HepG2 (cell line): ENCODE data around the gene CTNNA2. TPM values are rescaled to one million over a fixed set of nuclear protein-coding genes. Genes with fewer than 3 reads are reported as not detected.

ENCODE experiments used
- ATAC-seq: fragments of 200-7000 bp; cut with Tn5 transposase; 3 replicates; pipeline ENCODE4 v1.9.1; 2020; ENCODE audit warnings: mild to moderate bottlenecking, moderate library complexity
- BruUV-seq: library from RNA; stranded (reverse); fragments of 400-500 nt; replicated peaks from 2 replicates; lab custom pipeline; 2021; lab: Mats Ljungman, UMichigan
- CTCF ChIA-PET: fragments of 300-600 bp; formaldehyde crosslinking; extraction: SDS; loops from one replicate; lab custom pipeline; 2021; ENCODE audit warnings: low total read pairs, inconsistent platforms, low intra/inter-chr PET ratio; lab: Yijun Ruan, JAX
- POLR2A ChIA-PET: fragments of 350-600 bp; sonication (Branson Sonifier 250); formaldehyde crosslinking; loops from one replicate; lab custom pipeline; 2020; ENCODE audit warnings: antibody characterized with exemption, inconsistent platforms; lab: Yijun Ruan, JAX
- DNase-seq: peaks from one replicate; pipeline ENCODE4 v3.0.0-alpha.2; 2015; ENCODE audit warnings: low spot score
- FAIRE-seq: peaks from 3 replicates; lab custom pipeline; 2011; peaks lifted over from hg19 to GRCh38; lab: Jason Lieb, UNC
- H2AFZ ChIP-seq: one replicate; pipeline ENCODE4 v1.6.1; 2011; ENCODE audit warnings: low read length, inconsistent platforms
- H3K27ac ChIP-seq: fragments of 300-600 bp; 3 replicates; pipeline ENCODE4 v1.8.0; 2011; ENCODE audit warnings: mixed run types, mild to moderate bottlenecking, mixed read lengths, low read length, inconsistent platforms; ENCODE audit not compliant: insufficient read depth; ENCODE audit errors: extremely low read length
- H3K27me3 ChIP-seq, 2 experiments: fragments of 200-600 bp in 1 of 2; 2 replicates in 1 of 2; 3 replicates in 1 of 2; pipeline versions ENCODE4 v1.6.0 to v1.8.0; 2011; ENCODE audit warnings: low read length in 2 of 2, mild to moderate bottlenecking in 2 of 2, moderate library complexity in 2 of 2, inconsistent platforms in 1 of 2; ENCODE audit not compliant: insufficient read depth in 2 of 2, control insufficient read depth in 1 of 2
- H3K36me3 ChIP-seq, 2 experiments: fragments of 200-600 bp in 1 of 2; replicated peaks in 1 of 2; 2 replicates in 1 of 2; 3 replicates in 1 of 2; pipeline versions ENCODE4 v1.5.1 to v1.8.0; 2011; ENCODE audit warnings: low read length in 2 of 2, inconsistent platforms in 1 of 2; ENCODE audit not compliant: insufficient read depth in 2 of 2, control insufficient read depth in 1 of 2
- H3K4me1 ChIP-seq: 2 replicates; pipeline ENCODE4 v1.5.1; 2012; ENCODE audit warnings: low read length, inconsistent platforms; ENCODE audit not compliant: insufficient read depth
- H3K4me2 ChIP-seq: 2 replicates; pipeline ENCODE4 v1.6.0; 2011; ENCODE audit warnings: low read depth, low read length, inconsistent platforms
- H3K4me3 ChIP-seq, 3 experiments: fragments of 200-600 bp in 1 of 3; sonication (generic), shearing (Covaris generic) in 1 of 3; replicated peaks in 1 of 3; 2 replicates each; pipeline ENCODE4 v1.5.1; 2011 to 2016; ENCODE audit warnings: low read length in 3 of 3, inconsistent platforms in 2 of 3, low read depth in 2 of 3, mild to moderate bottlenecking in 2 of 3, control low read depth in 1 of 3, mixed read lengths in 1 of 3; ENCODE audit not compliant: insufficient read depth in 1 of 3
- H3K79me2 ChIP-seq: one replicate; pipeline ENCODE4 v1.6.1; 2011; ENCODE audit warnings: low read length, inconsistent platforms; ENCODE audit not compliant: insufficient read depth
- H3K9ac ChIP-seq: 2 replicates; pipeline ENCODE4 v1.6.0; 2011; ENCODE audit warnings: mild to moderate bottlenecking, low read depth, low read length, inconsistent platforms; ENCODE audit not compliant: insufficient read depth
- H3K9me3 ChIP-seq: 2 replicates; pipeline ENCODE4 v1.5.1; 2012; ENCODE audit warnings: mild to moderate bottlenecking, low read length
- H4K20me1 ChIP-seq: 2 replicates; pipeline ENCODE4 v1.6.0; 2011; ENCODE audit warnings: inconsistent platforms, mild to moderate bottlenecking, low read length, moderate library complexity; ENCODE audit not compliant: insufficient read depth
- GTF3A ChIP-seq: sonication (generic); formaldehyde crosslinking; conservative IDR thresholded peaks from 2 replicates; pipeline ENCODE4 v1.4.0; 2020; ENCODE audit warnings: mild to moderate bottlenecking, missing genetic modification reagents
- HNF4A ChIP-seq: sonication (generic); formaldehyde crosslinking; IDR thresholded peaks from 2 replicates; pipeline ENCODE4 v1.4.0; 2020; ENCODE audit warnings: missing genetic modification reagents
- KDM6A ChIP-seq: IDR thresholded peaks from 2 replicates; pipeline ENCODE4 v1.6.1; 2016; ENCODE audit warnings: low read depth
- SMAD3 ChIP-seq: sonication (generic); formaldehyde crosslinking; IDR thresholded peaks from 2 replicates; pipeline ENCODE4 v1.4.0; 2020; ENCODE audit warnings: missing genetic modification reagents
- SNRNP70 ChIP-seq: fragments of 200-400 bp; formaldehyde crosslinking; IDR thresholded peaks from 2 replicates; pipeline ENCODE4 v1.6.1; 2017; ENCODE audit warnings: mild to moderate bottlenecking, low read depth, low read length, moderate library complexity
- TAF1 ChIP-seq: sonication (generic); formaldehyde crosslinking; IDR thresholded peaks from 2 replicates; pipeline ENCODE4 v1.4.0; 2020; ENCODE audit warnings: missing genetic modification reagents
- ZNF446 ChIP-seq: sonication (generic); formaldehyde crosslinking; IDR thresholded peaks from 2 replicates; pipeline ENCODE4 v1.5.0; 2020; ENCODE audit warnings: mild to moderate bottlenecking, missing genetic modification reagents
- ZNF781 ChIP-seq: sonication (generic); formaldehyde crosslinking; IDR thresholded peaks from 2 replicates; pipeline ENCODE4 v1.5.1; 2020; ENCODE audit warnings: borderline replicate concordance, mild to moderate bottlenecking, missing genetic modification reagents; ENCODE audit errors: not compliant biosample characterization
- WGBS: methylation state at CpG from one replicate; pipeline ENCODE4 v1.1.6; 2017; ENCODE audit warnings: low lambda C conversion rate; 5-methylcytosine and 5-hydroxymethylcytosine counted together
- in situ Hi-C: cut with HindIII; loops from 2 replicates; pipeline ENCODE4 v1.10.0; 2017; ENCODE audit warnings: low pct_unique_long_range_greater_than_20kb; ENCODE audit not compliant: extremely low pct_ligation_motif_present
- intact Hi-C: fragments of 100-400 bp; cut with micrococcal nuclease; formaldehyde crosslinking; loops from one replicate; pipeline ENCODE4 v1.10.0; 2022; ENCODE audit not compliant: unreplicated experiment
- polyA plus RNA-seq, 8 experiments: library from polyadenylated mRNA; depleted of rRNA in 3 of 8; stranded (reverse) in 7 of 8; unstranded in 1 of 8; fragments of >200 nt; fragmentation: Illumina TruSeq in 4 of 8; extraction: Trizol in 4 of 8; gene quantifications; 2 replicates each; pipeline versions ENCODE4 v1.2.1 to v1.2.3, GENCODE V29; 2011 to 2016; ENCODE audit warnings: low read depth in 4 of 8, missing spikeins in 1 of 8, mixed read lengths in 1 of 8; ENCODE audit not compliant: insufficient read depth in 1 of 8
- total RNA-seq, 5 experiments: library from RNA; depleted of rRNA; stranded (reverse); fragments of >200 nt; fragmentation: Illumina TruSeq; extraction: Trizol; gene quantifications; 2 replicates each; pipeline ENCODE4 v1.2.3, GENCODE V29; 2016; ENCODE audit warnings: low read depth in 1 of 5
- TF ChIP-seq, protein P1 (sequence below): sonication (generic); formaldehyde crosslinking; IDR thresholded peaks from 2 replicates; pipeline ENCODE4 v1.4.0; 2020; ENCODE audit warnings: missing genetic modification reagents, low read depth, mild to moderate bottlenecking, borderline replicate concordance
- TF ChIP-seq, protein P2 (sequence below): fragments of 450-650 bp; IDR thresholded peaks from 2 replicates; pipeline ENCODE4 v1.6.1; 2017
- TF ChIP-seq, protein P3 (sequence below): sonication (generic); formaldehyde crosslinking; IDR thresholded peaks from 2 replicates; pipeline ENCODE4 v1.5.0; 2020; ENCODE audit warnings: mild to moderate bottlenecking, missing genetic modification reagents, borderline replicate concordance

CTNNA2 gene
- total and polyA plus RNA-seq, 2 of the 13 experiments (the other 11 are each of a cell fraction or from before 2014, with no cell fraction given) = not detected

DNA sequence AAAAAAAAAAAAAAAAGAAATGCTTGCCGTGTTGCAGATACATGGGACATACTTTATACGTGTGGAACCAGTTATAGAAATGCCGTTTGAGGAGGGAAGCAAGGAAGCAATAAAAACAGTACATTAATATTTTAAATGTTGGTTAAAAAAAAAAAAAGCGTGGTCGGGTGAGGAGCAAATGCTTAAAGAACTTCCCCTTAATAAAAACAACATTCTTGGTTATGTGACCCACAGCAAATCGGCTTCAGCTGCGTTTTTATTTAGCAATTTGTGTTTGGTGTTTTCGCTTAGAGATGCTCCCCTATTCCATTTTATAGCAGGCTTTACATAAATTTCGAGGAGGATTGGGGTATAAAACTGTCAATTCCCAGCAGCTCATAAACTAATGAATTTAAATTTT is 568.1 kb downstream of the CTNNA2 start:
- H3K79me2 ChIP-seq = no peaks in the 10 kb centered on the region
- no TSS peak for BruUV-seq
- no peak overlapping the region for H3K4me3 ChIP-seq
- CTCF ChIA-PET = no interaction called here
- intact Hi-C loops = no loop called here
- POLR2A ChIA-PET = no interaction called here
- no peak for TF ChIP-seq SMAD3
- no peak for TF ChIP-seq ZNF446 (CRISPR knock-in tag)
- no peak for TF ChIP-seq GTF3A (CRISPR knock-in tag)
- no peak for TF ChIP-seq ZNF781 (CRISPR knock-in tag)
- no peak for TF ChIP-seq HNF4A (CRISPR knock-in tag)
- TF ChIP-seq, protein P1, sequence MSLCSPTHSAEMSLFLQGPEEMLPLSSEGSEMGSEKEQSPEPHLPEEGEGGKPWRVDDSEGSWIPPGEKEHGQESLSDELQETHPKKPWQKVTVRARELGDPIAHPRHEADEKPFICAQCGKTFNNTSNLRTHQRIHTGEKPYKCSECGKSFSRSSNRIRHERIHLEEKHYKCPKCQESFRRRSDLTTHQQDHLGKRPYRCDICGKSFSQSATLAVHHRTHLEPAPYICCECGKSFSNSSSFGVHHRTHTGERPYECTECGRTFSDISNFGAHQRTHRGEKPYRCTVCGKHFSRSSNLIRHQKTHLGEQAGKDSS (CRISPR knock-in tag) = no peak
- TF ChIP-seq, protein P2, sequence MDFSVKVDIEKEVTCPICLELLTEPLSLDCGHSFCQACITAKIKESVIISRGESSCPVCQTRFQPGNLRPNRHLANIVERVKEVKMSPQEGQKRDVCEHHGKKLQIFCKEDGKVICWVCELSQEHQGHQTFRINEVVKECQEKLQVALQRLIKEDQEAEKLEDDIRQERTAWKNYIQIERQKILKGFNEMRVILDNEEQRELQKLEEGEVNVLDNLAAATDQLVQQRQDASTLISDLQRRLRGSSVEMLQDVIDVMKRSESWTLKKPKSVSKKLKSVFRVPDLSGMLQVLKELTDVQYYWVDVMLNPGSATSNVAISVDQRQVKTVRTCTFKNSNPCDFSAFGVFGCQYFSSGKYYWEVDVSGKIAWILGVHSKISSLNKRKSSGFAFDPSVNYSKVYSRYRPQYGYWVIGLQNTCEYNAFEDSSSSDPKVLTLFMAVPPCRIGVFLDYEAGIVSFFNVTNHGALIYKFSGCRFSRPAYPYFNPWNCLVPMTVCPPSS = no peak
- no peak for TF ChIP-seq TAF1
- no peak for TF ChIP-seq SNRNP70
- TF ChIP-seq KDM6A (CRISPR knock-in tag) = no peak
- TF ChIP-seq, protein P3, sequence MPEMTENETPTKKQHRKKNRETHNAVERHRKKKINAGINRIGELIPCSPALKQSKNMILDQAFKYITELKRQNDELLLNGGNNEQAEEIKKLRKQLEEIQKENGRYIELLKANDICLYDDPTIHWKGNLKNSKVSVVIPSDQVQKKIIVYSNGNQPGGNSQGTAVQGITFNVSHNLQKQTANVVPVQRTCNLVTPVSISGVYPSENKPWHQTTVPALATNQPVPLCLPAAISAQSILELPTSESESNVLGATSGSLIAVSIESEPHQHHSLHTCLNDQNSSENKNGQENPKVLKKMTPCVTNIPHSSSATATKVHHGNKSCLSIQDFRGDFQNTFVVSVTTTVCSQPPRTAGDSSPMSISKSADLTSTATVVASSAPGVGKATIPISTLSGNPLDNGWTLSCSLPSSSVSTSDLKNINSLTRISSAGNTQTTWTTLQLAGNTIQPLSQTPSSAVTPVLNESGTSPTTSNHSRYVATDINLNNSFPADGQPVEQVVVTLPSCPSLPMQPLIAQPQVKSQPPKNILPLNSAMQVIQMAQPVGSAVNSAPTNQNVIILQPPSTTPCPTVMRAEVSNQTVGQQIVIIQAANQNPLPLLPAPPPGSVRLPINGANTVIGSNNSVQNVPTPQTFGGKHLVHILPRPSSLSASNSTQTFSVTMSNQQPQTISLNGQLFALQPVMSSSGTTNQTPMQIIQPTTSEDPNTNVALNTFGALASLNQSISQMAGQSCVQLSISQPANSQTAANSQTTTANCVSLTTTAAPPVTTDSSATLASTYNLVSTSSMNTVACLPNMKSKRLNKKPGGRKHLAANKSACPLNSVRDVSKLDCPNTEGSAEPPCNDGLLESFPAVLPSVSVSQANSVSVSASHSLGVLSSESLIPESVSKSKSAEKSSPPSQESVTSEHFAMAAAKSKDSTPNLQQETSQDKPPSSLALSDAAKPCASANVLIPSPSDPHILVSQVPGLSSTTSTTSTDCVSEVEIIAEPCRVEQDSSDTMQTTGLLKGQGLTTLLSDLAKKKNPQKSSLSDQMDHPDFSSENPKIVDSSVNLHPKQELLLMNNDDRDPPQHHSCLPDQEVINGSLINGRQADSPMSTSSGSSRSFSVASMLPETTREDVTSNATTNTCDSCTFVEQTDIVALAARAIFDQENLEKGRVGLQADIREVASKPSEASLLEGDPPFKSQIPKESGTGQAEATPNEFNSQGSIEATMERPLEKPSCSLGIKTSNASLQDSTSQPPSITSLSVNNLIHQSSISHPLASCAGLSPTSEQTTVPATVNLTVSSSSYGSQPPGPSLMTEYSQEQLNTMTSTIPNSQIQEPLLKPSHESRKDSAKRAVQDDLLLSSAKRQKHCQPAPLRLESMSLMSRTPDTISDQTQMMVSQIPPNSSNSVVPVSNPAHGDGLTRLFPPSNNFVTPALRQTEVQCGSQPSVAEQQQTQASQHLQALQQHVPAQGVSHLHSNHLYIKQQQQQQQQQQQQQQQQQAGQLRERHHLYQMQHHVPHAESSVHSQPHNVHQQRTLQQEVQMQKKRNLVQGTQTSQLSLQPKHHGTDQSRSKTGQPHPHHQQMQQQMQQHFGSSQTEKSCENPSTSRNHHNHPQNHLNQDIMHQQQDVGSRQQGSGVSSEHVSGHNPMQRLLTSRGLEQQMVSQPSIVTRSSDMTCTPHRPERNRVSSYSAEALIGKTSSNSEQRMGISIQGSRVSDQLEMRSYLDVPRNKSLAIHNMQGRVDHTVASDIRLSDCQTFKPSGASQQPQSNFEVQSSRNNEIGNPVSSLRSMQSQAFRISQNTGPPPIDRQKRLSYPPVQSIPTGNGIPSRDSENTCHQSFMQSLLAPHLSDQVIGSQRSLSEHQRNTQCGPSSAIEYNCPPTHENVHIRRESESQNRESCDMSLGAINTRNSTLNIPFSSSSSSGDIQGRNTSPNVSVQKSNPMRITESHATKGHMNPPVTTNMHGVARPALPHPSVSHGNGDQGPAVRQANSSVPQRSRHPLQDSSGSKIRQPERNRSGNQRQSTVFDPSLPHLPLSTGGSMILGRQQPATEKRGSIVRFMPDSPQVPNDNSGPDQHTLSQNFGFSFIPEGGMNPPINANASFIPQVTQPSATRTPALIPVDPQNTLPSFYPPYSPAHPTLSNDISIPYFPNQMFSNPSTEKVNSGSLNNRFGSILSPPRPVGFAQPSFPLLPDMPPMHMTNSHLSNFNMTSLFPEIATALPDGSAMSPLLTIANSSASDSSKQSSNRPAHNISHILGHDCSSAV (CRISPR knock-in tag) = no peak
- H3K4me2 ChIP-seq = no peak overlapping the region
- H3K4me1 ChIP-seq = no peaks in the 10 kb centered on the region
- no peak for FAIRE-seq
- in situ Hi-C loops = no loop called here
- no peak for ATAC-seq
- no peak for DNase-seq
- H3K9ac ChIP-seq = no peak overlapping the region
- H3K27ac ChIP-seq = no peak overlapping the region
- H2AFZ ChIP-seq = no peak overlapping the region
- no peaks in the 10 kb centered on the region for H3K9me3 ChIP-seq
- H3K36me3 ChIP-seq = no peaks in the 10 kb centered on the region
- no peaks in the 10 kb centered on the region for H4K20me1 ChIP-seq
- no peaks in the 10 kb centered on the region for H3K27me3 ChIP-seq
- WGBS = 10% methylated on average over 9 of the region's 9 CpGs
